ENCODE results near the gene CUEDC1. TPM values are rescaled to one million over a fixed set of nuclear protein-coding genes. Genes with fewer than 3 reads are reported as not detected.

Gene CUEDC1
- total and polyA plus RNA-seq, 2 of the 13 experiments (the other 11 are each of a cell fraction or from before 2014, with no cell fraction given), result 7.4 to 12.9 TPM

GRCh38 chr17:57892146-57892819 is 62.9 kb downstream of the CUEDC1 start (continued):
- TF ChIP-seq, protein P1, sequence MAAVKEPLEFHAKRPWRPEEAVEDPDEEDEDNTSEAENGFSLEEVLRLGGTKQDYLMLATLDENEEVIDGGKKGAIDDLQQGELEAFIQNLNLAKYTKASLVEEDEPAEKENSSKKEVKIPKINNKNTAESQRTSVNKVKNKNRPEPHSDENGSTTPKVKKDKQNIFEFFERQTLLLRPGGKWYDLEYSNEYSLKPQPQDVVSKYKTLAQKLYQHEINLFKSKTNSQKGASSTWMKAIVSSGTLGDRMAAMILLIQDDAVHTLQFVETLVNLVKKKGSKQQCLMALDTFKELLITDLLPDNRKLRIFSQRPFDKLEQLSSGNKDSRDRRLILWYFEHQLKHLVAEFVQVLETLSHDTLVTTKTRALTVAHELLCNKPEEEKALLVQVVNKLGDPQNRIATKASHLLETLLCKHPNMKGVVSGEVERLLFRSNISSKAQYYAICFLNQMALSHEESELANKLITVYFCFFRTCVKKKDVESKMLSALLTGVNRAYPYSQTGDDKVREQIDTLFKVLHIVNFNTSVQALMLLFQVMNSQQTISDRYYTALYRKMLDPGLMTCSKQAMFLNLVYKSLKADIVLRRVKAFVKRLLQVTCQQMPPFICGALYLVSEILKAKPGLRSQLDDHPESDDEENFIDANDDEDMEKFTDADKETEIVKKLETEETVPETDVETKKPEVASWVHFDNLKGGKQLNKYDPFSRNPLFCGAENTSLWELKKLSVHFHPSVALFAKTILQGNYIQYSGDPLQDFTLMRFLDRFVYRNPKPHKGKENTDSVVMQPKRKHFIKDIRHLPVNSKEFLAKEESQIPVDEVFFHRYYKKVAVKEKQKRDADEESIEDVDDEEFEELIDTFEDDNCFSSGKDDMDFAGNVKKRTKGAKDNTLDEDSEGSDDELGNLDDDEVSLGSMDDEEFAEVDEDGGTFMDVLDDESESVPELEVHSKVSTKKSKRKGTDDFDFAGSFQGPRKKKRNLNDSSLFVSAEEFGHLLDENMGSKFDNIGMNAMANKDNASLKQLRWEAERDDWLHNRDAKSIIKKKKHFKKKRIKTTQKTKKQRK (IDR thresholded peaks at IDR 0.05; ENCODE audit: low read length), result no peak
- TF ChIP-seq ZMAT3 (CRISPR knock-in tag; conservative IDR thresholded peaks at IDR 0.05) (0 out of 2 replicates have a peak, but pooled peaks have one; percentile 14), ZNF121 (CRISPR knock-in tag; IDR thresholded peaks at IDR 0.05) (peak; percentile 39; the same call in 1 of the 2 replicates), MXI1 (IDR thresholded peaks at IDR 0.05; ENCODE audit: borderline replicate concordance, low read depth, low read length) (peak; percentile 12; the same call in 1 of the 3 replicates), RXRA (CRISPR knock-in tag; IDR thresholded peaks at IDR 0.05) (no peak; the same call in 1 of the 2 replicates), CBX5 (CRISPR knock-in tag; IDR thresholded peaks at IDR 0.05; ENCODE audit: borderline replicate concordance) (peak; percentile 63; the same call in 1 of the 2 replicates), PTBP1 (IDR thresholded peaks at IDR 0.05; ENCODE audit: low read depth, low read length, poor library complexity, severe bottlenecking) (no peak), SKIL (CRISPR knock-in tag; IDR thresholded peaks at IDR 0.05; ENCODE audit: borderline replicate concordance) (no peak), CHD2 (IDR thresholded peaks at IDR 0.05; ENCODE audit: low read depth, low read length) (peak; percentile 55; the same call in 1 of the 2 replicates), HMGXB3 (CRISPR knock-in tag; IDR thresholded peaks at IDR 0.05; ENCODE audit: borderline replicate concordance) (peak; percentile 74; the same call in 1 of the 2 replicates), IRX3 (CRISPR knock-in tag; IDR thresholded peaks at IDR 0.05; ENCODE audit: borderline replicate concordance, low read depth) (no peak), ZNF7 (CRISPR knock-in tag; IDR thresholded peaks at IDR 0.05) (no peak), MAZ (IDR thresholded peaks at IDR 0.05; ENCODE audit: borderline replicate concordance, low read depth, low read length) (peak; percentile 16; the same call in 1 of the 2 replicates), MAZ (CRISPR knock-in tag; IDR thresholded peaks at IDR 0.05; ENCODE audit: low read depth) (peak; percentile 80), TCF12 (IDR thresholded peaks at IDR 0.05) (no peak), TCF12 (CRISPR knock-in tag; IDR thresholded peaks at IDR 0.05) (no peak), ARNT2 (CRISPR knock-in tag; IDR thresholded peaks at IDR 0.05; ENCODE audit: low read depth) (0 out of 2 replicates have a peak, but pooled peaks have one; percentile 62), KMT2B (CRISPR knock-in tag; IDR thresholded peaks at IDR 0.05) (peak; percentile 59; the same call in 1 of the 2 replicates), SIN3A (IDR thresholded peaks at IDR 0.05; ENCODE audit: borderline replicate concordance, low read depth, low read length) (no peak), NCOA5 (CRISPR knock-in tag; IDR thresholded peaks at IDR 0.05) (no peak)

Measured in HepG2 (cell line).